Measurements from ENCODE around the gene EXPH5.

- TF ChIP-seq CTCF (IDR thresholded peaks at IDR 0.05) (no peak), POLR2A (IDR thresholded peaks at IDR 0.05) (no peak)
Observed at GRCh38 chr11:108606495-108607160, 13.1 kb upstream of the EXPH5 start.

All from body of pancreas (tissue), 4 donors.